ENCODE results near the gene FANK1.
"Not testable (repeated sequence)": the region's sequence is repeated elsewhere in the genome, so short reads cannot be mapped to it uniquely, and the experiment has no call there.

The FANK1 gene

GRCh38 chr10:125933693-125934092 lies 37.3 kb downstream of the FANK1 start:
- no peak for DNase-seq

GRCh38 chr10:125936331-125936730 lies 40.0 kb downstream of the FANK1 start:
- DNase-seq = no peak

- no peak for DNase-seq
Measured at GRCh38 chr10:125940515-125940914, 44.2 kb downstream of the FANK1 start.

GRCh38 chr10:125951290-125951689 lies 54.9 kb downstream of the FANK1 start:
- DNase-seq = no peak

- no peak for DNase-seq
Measured at GRCh38 chr10:125953778-125954385, 57.5 kb downstream of the FANK1 start.

GRCh38 chr10:125955766-125956165 lies 59.4 kb downstream of the FANK1 start:
- no peak for DNase-seq

- DNase-seq = no peak
Measured at GRCh38 chr10:125961743-125962142, 65.4 kb downstream of the FANK1 start.

GRCh38 chr10:125962200-125962599 lies 65.8 kb downstream of the FANK1 start:
- DNase-seq = no peak

GRCh38 chr10:125964558-125964957 lies 68.2 kb downstream of the FANK1 start:
- DNase-seq = no peak

GRCh38 chr10:125967533-125967932 lies 71.2 kb downstream of the FANK1 start:
- DNase-seq = no peak

GRCh38 chr10:125970077-125970630 lies 73.8 kb downstream of the FANK1 start:
- not testable (repeated sequence) for DNase-seq

- no peak for DNase-seq
Measured at GRCh38 chr10:125976960-125977605, 80.7 kb downstream of the FANK1 start.

GRCh38 chr10:125979976-125980375 lies 83.6 kb downstream of the FANK1 start:
- no peak for DNase-seq

GRCh38 chr10:125980521-125981035 lies 84.2 kb downstream of the FANK1 start:
- DNase-seq = no peak

GRCh38 chr10:125982260-125982948 lies 86.0 kb downstream of the FANK1 start:
- DNase-seq = peak; percentile 84

GRCh38 chr10:125983161-125983560 lies 86.8 kb downstream of the FANK1 start:
- peak; percentile 67 for DNase-seq

GRCh38 chr10:125983656-125984055 lies 87.3 kb downstream of the FANK1 start:
- DNase-seq = no peak

GRCh38 chr10:125984346-125984745 lies 88.0 kb downstream of the FANK1 start:
- peak; percentile 26 for DNase-seq

GRCh38 chr10:125984865-125985495 lies 88.6 kb downstream of the FANK1 start:
- no peak for DNase-seq

- no peak for DNase-seq
Measured at GRCh38 chr10:125985557-125986240, 89.3 kb downstream of the FANK1 start.

GRCh38 chr10:125989791-125990190 lies 93.4 kb downstream of the FANK1 start:
- no peak for DNase-seq

- DNase-seq = no peak
Measured at GRCh38 chr10:125990974-125991373, 94.6 kb downstream of the FANK1 start.

- no peak for DNase-seq
Measured at GRCh38 chr10:125991392-125991791, 95.0 kb downstream of the FANK1 start.
